ENCODE data around the gene APMAP.
A peak's percentile ranks its signal among the peaks of the same experiment; 100 is the strongest.
"Not testable (repeated sequence)": the region's sequence is repeated elsewhere in the genome, so short reads cannot be mapped to it uniquely, and the experiment has no call there.

The APMAP gene

DNA sequence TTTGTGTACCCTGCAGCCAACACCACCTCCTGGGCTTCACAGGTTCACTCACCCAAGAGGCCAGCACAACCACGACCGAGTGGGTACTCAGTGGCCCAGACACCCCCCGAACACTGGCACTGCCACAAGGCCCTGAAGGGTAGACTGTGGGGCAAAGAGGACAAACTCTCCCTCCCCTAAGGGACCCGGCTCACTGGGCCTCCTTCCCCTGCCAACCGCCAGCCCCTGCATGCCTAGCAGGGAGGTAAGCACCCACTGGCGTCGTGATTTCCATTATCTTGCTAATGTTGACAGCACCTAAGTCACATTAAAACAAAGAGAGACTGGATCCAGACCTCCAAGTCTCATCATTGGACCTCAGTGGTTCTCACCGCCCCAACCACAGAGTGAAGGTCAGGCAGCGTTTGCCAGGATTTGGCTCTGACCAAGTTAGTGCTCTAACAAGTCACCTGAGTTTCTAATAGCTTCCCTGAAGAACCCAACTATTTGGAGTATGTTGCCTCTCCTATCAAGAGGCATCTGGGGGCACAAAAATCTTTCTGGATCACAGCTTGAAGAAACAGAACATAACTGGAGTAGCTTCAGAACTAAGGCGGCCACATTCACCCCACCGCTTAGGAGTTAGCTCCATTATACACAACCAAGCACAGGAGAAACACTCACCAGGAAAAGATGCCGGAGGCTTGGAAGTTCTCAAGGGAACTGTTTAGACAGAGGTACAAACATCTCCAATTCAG is 14.0 kb upstream of the APMAP start:
- DNase-seq, result no peak

DNA sequence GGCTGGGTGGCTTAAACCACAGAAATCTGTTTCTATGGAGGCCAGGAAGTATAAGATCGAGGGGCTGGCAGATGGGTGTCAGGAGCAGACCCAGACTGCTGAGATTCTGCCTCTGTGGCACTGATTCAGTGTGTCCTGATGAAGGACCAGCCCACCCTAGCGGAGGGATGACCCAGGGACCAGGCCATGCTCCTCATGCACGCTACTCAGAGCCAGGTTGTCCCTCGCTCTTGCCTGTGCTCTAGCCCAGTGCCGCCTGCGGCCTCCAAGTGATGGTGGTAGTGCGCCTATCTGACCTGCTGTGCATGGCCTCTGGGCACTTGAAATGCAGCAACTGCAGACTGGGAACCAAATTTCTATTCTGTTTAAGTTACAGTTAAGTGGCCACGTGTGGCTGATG is 13.1 kb upstream of the APMAP start:
- DNase-seq, result no peak

DNA sequence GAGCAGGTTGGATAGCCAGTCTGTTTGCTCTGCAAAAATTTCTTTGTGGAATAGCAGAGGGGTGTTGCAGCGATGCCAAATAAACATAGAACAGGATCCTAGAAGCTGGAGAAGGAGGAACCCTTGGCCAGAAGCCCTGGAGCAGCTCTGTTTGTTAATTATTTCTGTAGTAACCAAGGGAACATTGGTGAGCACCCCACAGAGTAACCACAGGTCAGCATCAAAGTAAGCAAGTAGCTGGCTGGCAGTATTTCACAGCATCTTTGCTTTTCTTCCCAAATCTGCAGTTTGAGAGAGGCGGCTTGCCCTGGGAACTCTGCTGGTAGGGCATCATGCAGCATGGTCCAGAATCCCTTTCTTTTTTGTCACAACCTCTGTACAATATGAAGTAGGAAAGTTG is 12.7 kb upstream of the APMAP start:
- DNase-seq, result peak; percentile 25

DNA sequence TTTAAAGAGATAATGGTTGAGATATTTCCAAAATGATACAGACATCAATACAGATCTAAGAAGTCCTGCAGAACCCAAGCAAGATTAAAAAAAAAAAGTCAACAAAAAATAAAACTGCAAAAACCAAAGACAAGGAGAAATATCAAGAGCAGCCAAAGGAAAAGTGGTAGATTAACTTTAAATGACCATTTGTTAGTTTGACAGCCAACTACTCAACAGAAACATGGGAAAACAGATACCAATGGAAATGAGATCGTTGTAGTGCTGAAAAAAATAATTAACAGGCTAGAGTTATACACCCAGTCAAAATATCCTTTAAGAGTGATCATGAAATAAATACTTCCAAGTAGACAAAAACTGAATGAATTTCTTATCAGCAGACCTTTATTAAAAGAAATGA is 10.5 kb upstream of the APMAP start:
- DNase-seq, result no peak

DNA sequence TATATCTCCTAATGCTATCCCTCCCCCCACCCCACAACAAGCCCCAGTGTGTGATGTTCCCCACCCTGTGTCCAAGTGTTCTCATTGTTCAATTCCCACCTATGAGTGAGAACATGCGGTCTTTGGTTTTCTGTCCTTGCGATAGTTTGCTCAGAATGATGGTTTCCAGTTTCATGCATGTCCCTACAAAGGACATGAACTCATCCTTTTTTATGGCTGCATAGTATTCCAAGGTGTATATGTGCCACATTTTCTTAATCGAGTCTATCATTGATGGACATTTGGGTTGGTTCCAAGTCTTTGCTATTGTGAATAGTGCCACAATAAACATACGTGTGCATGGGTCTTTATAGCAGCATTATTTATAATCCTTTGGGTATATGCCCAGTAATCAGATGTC is 8.8 kb upstream of the APMAP start:
- DNase-seq, result not testable (repeated sequence)

DNA sequence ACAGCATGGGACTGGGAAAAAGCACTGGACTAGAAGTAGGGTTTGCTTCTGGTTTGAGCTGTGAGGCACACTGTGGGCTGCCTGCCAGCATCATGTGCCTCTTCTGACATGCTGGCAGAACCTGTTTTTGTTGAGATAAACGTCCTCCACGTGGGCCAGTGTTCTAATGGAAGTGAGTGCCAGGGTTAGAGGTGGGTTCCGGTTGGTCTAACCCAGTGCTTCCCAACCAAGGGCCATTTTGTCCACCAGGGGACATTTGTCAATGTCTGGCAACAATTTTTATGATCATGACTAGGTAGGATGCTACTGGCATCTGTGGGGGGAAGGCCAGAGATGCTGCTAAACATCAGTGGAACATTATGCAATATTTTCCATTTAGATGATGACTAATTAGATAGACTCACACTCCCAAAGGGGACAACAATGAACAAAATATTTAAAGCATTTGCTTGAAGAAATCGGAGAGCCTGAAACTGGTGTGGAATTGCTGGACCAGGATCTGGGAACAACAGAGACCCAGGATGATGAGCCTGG is 7.8 kb upstream of the APMAP start:
- no peak for DNase-seq

DNA sequence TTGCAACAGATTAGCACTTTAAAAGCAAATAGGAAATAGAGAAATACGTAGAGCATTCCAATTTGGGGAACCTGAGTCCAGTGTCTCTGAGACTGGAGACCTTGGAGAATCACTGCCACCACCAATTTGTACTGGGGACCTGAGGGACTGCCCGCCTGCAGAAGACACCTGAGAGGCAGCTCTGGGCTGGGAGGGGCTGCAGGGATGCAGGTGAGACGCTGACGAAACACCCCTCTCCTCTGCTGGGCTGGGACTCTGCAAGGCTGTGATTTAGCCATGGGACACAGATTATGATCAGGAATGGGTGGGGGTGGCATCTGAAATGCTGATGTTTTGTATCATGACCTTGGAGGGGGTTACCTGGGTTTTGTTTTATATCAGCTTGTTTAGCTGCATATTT is 7.0 kb upstream of the APMAP start:
- DNase-seq, result no peak

DNA sequence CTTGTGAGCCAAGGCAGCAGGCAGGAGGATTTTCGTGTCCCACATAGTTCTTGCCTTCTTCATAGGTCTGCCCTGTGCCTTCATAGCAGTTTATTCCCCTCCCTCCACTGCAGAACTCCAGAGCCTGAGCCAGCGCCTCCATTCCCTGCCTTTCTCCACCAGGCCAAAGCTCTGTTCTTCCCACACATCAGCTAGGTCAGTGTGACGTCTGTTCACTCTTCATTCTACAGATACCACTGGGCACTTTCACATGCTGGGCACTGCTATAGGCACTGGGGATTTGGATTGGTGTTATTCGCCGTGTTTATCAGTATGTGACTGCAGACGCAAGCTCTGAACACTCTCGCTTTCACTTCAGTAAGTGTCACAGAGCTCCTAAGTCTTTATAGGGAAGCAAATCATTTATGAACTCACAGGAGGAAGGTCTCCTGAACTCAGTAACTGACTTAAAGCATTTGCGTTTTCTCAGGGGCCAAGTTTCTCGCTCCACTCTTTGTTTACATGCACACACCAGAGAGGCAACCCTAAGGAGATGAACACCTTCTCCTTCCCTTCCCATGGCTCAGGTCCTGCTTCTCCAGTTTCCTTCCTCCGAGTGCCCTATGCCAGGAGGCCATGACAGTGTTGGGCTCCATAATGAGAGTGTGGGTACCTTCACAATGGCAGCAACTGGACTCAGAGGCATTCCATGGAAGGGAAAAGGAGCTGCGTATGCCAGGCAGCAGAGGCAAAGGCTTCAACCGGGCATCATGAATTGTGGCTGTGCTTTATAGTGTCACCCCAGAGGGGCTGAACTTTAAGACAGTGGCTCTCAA is 6.3 kb upstream of the APMAP start:
- no peak for DNase-seq

DNA sequence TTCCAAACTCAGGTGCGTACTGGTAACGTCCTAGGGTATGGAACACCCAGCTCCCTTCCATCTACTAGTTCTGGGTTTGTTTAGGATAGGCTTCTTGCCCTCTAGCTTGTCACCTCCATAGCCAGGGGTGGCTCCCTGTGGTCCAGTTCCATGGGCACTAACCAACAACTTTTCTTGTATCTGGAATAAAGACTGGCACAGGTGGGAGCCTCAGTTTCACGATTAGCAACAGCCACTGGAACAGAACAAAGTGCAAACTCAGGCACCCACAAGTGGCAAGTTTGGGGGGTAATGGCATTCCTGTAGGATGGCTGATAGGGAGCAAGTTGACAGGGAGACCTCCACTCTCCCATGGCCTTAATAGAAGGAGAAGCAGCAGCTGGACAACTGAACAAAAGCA is 5.6 kb upstream of the APMAP start:
- no peak for DNase-seq

DNA sequence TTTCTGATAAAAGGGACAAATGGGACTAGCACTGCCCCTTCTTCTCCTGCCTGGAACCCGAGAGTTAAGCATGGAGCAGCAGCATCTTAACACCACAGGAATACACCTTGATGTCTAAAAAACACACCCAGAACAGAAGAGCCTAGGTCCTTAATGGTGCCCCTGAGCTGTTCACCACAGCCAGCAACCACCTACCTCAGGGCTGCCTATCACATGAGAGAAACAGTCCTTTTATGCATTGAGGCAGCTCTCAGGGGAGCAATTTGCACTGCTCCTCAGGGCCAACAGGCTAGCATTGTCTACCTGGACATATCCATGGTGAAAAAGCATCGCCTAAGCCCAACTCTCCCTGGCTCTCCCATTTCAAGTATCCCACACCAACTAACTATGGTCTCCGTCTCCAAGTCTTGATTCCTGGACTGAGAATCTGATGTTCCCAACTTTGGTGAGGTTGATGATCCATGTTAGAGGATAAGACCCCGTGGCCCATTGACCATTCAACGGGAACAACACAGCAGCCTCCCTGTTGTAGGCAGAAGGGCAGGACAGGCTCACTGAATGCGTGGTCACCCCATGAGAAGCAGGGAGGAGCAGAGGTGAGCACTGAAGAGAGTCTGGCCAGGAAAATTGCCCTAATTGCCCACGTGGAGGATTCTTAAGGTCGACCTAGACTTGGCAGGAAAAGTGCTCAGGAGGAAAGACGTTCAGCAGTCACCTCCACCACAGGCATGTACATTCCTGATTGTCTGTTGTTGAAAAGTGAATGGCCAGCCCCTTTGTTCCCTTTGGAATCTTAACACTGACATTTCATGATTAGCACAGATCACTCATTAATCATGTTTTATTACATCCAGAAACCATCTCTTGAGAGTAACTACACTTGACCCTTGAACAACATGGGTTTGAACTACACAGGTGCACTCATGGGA is 4.2 kb upstream of the APMAP start:
- no peak for DNase-seq

DNA sequence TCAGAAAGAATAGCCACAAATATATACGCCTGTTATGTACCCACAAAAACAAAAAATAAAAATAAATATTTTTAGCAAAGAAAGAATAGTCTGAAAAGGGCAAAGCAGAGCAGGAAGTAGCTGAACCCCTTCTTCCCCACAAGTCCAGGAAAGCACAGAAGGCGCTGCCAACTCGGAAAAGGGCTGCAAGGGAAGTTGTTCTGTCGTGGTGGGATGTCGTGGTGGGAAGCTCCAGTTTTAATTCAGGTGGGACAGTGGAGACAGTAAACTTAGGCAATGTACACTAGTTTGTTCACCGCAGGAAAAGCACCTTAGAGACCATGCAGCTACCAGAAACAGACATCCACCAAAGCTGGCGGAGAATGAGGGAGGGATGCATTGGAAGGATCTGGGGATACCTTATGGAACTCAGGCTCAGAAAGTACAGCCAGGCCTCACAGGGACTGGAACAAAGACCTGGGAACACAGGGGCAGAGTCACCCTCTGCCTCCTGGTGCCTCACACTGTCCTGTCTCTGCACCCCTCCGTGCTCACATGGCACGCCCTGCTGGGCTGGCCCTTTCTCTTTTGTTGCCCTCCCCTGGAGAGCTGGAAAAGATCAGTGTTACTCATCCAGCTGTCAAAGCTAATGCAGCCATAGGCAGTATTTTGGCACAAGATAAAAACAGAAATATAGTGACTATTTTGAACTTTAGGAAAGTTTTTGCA is 3.3 kb upstream of the APMAP start:
- DNase-seq, result peak; percentile 78

DNA sequence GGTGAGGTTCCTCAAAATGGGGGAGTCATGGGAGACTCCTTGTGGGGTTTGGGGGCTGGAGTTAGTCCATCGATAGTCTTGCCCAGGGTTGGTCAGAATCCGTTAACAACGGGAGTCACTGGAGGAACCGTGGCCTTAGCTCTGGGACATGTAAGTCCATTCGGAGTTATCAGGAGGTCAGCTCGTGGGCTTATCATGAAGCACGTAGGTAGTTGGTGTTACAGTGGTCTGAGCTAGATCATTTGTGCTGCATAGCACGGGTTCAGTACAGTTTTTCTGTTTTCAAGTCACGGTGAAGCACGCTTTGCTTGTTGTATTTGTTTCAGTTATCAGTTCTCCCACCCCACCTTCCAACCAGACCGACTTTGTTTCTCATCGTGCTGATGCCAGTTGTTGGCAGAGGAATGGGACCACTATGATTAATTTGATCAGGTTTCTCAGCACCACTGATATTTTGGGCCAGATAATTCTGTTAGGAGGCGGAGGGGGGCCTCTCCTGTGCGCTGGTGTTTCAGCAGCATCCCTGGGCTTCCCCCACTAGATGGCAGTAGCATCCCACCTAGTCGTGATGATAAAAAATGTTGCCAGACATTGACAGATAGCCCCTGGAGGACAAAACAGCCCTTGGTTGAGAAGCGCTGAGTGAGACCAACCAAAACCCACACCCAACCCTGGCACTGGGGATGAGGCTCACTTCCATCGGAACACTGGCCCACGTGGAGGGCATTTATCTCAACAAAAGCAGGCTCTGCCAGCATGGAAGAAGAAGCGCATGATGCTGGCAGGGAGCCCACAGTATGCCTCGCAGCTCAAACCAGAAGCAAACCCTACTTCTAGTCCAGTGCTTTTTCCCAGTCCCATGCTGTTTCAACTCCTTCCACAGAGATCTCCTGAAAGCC is 2.2 kb upstream of the APMAP start:
- peak; percentile 72 for DNase-seq

DNA sequence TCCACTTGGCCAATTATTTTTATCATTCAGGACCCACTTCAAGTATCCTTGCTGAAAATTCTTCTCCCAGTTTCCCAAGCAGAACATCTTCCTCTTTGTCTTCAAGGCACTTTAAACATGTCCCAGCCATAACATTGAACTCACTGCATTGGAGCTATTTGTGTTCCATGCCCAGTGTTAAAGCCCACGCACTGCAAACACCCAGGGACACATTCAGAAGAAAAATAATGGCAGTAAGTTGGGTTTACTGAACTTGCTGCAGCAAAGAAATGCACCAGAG is 1.6 kb upstream of the APMAP start:
- no peak for DNase-seq

DNA sequence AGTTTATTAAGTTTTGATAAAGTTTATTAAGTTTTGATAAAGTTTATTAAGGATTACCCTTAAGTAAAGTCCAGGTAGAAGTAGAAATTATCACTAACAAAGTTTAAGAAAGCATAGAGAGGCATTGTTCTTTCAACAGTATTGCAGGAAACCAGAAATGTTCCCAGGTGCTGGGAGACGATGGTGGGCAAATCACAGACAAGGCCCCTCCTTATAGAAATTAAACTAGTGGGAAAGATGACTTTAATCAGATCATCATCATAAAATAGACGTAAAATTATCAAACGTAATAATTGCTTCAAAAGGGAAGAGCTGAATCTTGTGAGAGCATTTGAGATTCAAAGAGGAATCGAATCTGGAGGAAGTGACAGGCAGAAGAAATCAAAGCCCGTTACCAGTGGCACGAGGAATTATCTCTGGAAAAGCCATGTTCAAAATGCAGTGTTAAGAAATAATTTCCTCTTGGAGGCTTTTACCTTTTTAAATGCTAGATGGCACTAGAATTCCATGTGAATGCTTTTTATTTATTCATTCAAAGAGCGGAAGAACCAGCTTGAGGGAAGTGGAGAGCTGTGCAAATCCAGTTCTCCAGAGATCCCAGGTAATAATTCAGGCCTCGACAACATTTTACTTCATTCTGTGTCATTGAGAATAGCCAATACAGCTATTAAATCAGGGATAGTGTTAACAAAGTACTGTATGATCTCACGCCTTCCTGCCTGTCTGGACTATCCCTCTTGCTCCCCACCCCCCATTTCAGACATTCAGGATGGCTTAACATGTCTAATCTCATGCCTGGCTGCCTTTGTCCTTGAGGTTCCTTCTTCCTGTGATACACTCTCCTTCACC is 1.0 kb upstream of the APMAP start:
- peak; percentile 37 for DNase-seq

DNA sequence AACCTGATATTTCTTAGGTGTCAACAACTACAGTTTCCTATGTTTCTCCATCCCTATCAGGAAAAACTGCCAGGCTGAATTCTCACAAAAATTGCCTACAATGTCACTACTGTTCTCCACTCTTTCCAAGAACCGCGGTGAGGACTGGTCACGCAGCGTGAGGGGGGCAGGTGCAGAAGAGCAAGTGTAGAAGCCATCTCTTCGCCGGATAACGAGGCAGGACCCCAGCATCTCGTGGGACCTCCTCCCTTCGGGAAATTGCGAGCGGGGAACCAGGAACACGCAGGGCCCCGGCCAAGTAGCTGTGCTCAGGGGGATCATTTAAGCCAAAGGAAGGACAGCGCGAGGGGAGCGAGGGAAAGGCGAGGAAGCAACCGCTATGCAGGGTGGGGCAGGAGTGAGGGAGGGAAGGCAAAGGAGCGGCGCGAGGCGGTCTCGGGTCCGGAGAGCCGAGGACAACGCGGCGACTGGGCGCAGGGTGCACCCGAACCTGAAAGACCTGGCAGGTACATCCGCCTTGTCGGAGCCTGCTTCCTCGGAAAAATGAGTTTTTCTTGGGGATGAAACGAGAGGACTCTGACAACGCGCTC is 559 bp downstream of the APMAP start:
- peak; percentile 58 for DNase-seq

DNA sequence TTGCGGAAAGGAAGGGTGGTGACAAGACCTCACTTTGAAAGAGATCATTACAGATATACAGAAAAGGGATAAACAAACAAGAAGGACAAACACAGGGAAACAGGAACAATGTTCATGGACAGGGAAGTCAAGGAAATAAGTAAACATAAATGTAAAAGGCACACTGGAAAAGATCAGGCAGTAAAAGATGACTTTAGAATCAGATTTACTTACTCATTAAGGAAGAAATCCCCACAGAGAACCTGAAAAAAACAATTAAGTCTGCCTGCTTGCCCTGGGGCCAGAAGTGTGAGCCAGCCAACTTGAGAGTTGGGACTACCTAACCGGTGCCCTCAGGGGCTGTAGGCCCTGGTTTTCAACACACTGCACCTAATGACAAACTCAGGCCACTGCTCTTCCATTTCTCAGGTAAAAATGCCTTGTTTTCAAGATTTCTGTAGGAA is 1.7 kb downstream of the APMAP start:
- DNase-seq, result no peak

DNA sequence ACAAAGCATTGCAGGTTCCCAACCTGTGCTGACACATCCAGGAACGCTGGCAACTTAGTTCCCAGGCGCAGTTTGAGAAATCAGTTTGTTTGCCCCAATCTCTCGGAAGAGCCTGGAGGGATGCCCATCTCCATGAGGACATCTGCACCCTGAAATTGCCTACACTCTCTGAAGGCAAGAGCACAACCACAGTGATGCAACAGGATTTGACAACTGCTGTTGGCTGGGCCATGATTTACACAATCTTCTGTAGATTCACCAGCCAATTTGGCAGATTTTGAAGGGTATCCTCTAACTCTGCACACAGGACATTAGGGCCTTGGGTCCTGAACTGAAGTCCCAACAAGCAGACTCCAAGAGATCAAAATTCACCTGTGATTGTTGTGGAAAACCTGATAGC is 3.4 kb downstream of the APMAP start:
- no peak for DNase-seq

DNA sequence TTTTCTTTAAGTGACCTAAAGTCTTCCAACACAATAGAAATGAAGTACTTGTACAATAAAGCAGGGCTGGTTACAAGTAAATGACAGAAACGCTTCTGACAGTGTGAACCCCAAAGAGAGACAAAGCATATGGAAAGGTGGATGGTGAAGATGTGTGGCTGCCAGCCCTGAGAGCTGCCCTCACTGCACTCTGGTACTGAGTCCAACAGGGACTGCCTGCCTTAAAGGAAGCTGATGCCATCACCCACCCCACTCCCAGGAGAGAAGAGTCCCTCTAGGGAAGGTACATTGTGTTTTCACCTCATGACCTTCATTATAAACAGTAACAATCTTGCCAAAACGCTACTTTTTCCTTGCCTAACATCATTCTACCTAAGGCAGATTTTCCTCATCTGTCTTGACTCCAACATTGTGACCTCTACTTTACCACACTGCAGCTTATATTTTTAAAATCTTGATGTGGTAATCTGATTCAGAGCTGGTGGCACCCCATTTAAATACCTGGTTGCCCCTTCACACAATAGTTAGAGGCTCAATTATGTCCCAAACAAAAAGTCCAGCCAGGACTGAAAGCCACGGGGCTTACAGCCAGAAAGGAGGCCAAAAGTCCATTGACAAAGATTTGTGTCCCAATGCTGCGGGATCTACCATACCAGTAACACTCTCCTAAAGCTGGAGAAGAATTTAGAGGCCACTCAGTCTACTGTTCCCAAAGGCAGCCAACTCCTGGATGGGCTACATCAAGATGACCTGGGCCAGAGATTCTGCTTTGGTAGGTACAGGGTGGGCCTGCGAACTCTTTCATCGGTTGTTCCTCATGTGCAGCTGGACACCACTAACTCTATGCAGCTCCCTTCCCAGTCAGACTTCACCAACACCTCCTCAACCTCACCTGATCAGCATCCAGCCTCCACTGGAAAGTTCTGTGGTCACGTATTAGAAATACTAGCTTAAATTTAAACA is 4.4 kb downstream of the APMAP start:
- no peak for DNase-seq

DNA sequence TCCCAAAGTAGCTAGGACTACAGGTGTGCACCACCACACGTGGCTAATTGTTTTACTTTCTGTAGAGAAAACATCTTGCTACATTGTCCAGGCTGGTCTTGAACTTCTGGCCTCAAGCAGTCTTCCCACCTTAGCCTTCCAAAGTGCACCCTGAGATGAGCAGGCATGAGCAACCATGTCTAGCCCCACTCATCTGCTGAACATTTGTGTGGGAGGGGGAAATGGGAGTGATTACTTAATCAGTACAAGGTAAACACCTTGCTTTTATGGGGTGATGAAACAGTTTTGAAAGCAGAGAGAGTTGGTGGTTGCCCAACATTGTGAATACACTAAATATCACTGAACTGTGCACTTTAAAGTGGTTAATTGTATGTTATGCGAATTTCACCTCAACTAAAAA is 5.3 kb downstream of the APMAP start:
- DNase-seq, result no peak
